Neuron (in vitro differentiated cells): ENCODE data around the gene CNBP.
"Not testable (repeated sequence)": the region's sequence is repeated elsewhere in the genome, so short reads cannot be mapped to it uniquely, and the experiment has no call there.

Experiments used
- H2AFZ ChIP-seq: one replicate; pipeline ENCODE4 v1.6.1; 2013; ENCODE audit warnings: low read depth, mild to moderate bottlenecking, inconsistent platforms, low read length, moderate library complexity
- H3K27me3 ChIP-seq: one replicate; pipeline ENCODE4 v1.6.1; 2013; ENCODE audit warnings: low read length; ENCODE audit not compliant: insufficient read depth
- H3K36me3 ChIP-seq: one replicate; pipeline ENCODE4 v1.6.1; 2013; ENCODE audit warnings: low read length; ENCODE audit not compliant: insufficient read depth
- H3K4me1 ChIP-seq: one replicate; pipeline ENCODE4 v1.6.1; 2013; ENCODE audit warnings: low read length; ENCODE audit not compliant: insufficient read depth
- H3K4me3 ChIP-seq: 2 replicates; pipeline ENCODE4 v1.5.1; 2013; ENCODE audit warnings: mild to moderate bottlenecking, low read length, moderate library complexity
- H3K9me3 ChIP-seq: one replicate; pipeline ENCODE4 v1.6.1; 2013; ENCODE audit warnings: low read length

CNBP gene

GRCh38 chr3:129183569-129184395 lies at the start of gene CNBP:
Gene CNBP (minus strand): TSS chr3:129183896. CDS start chr3:129171757, 12,139 bp downstream.
- H3K36me3 ChIP-seq = peaks cover 12% of the 10 kb centered on the region
- peaks cover 20% of the 10 kb centered on the region for H3K4me1 ChIP-seq
- peak within 1 kb of the TSS; percentile 64 for H2AFZ ChIP-seq
- no peaks in the 10 kb centered on the region for H3K27me3 ChIP-seq
- no peaks in the 10 kb centered on the region for H3K9me3 ChIP-seq
- peak within 1 kb of the TSS; percentile 89 for H3K4me3 ChIP-seq

GRCh38 chr3:129231331-129232119 lies 47.8 kb upstream of the CNBP start:
- H3K9me3 ChIP-seq = no peaks in the 10 kb centered on the region
- H3K4me1 ChIP-seq = no peaks in the 10 kb centered on the region
- H3K27me3 ChIP-seq = peaks cover 3% of the 10 kb centered on the region
- no peak overlapping the region for H3K4me3 ChIP-seq
- H2AFZ ChIP-seq = no peak overlapping the region
- H3K36me3 ChIP-seq = no peaks in the 10 kb centered on the region

- H3K36me3 ChIP-seq = no peaks in the 10 kb centered on the region
- no peak overlapping the region for H3K4me3 ChIP-seq
- H3K4me1 ChIP-seq = no peaks in the 10 kb centered on the region
- peaks cover 3% of the 10 kb centered on the region for H3K27me3 ChIP-seq
- H2AFZ ChIP-seq = no peak overlapping the region
- no peaks in the 10 kb centered on the region for H3K9me3 ChIP-seq
Measured at GRCh38 chr3:129230311-129231019, 46.8 kb upstream of the CNBP start.

GRCh38 chr3:129228891-129229585 lies 45.3 kb upstream of the CNBP start:
- no peaks in the 10 kb centered on the region for H3K36me3 ChIP-seq
- no peak overlapping the region for H2AFZ ChIP-seq
- no peaks in the 10 kb centered on the region for H3K4me1 ChIP-seq
- no peaks in the 10 kb centered on the region for H3K9me3 ChIP-seq
- peaks cover 3% of the 10 kb centered on the region for H3K27me3 ChIP-seq
- no peak overlapping the region for H3K4me3 ChIP-seq

GRCh38 chr3:129226374-129226773 lies 42.7 kb upstream of the CNBP start:
- no peaks in the 10 kb centered on the region for H3K9me3 ChIP-seq

GRCh38 chr3:129224984-129225393 lies 41.3 kb upstream of the CNBP start:
- H3K4me1 ChIP-seq = no peaks in the 10 kb centered on the region
- no peak overlapping the region for H3K4me3 ChIP-seq
- H3K9me3 ChIP-seq = no peaks in the 10 kb centered on the region
- H3K27me3 ChIP-seq = no peaks in the 10 kb centered on the region
- peak overlapping the region; percentile 40 for H2AFZ ChIP-seq
- H3K36me3 ChIP-seq = no peaks in the 10 kb centered on the region

More at GRCh38 chr3:129226374-129226773, 42.7 kb upstream of the CNBP start:
- no peaks in the 10 kb centered on the region for H3K36me3 ChIP-seq
- no peaks in the 10 kb centered on the region for H3K4me1 ChIP-seq
- no peak overlapping the region for H3K4me3 ChIP-seq
- H2AFZ ChIP-seq = no peak overlapping the region
- peaks cover under 1% of the 10 kb centered on the region for H3K27me3 ChIP-seq

- not testable (repeated sequence) for H2AFZ ChIP-seq, H3K36me3 ChIP-seq, H3K4me1 ChIP-seq, H3K27me3 ChIP-seq, H3K4me3 ChIP-seq, H3K9me3 ChIP-seq
Measured at GRCh38 chr3:129224387-129224786, 40.7 kb upstream of the CNBP start.

GRCh38 chr3:129218742-129219141 lies 35.0 kb upstream of the CNBP start:
- no peaks in the 10 kb centered on the region for H3K4me1 ChIP-seq
- no peak overlapping the region for H3K4me3 ChIP-seq
- H3K36me3 ChIP-seq = no peaks in the 10 kb centered on the region
- no peaks in the 10 kb centered on the region for H3K9me3 ChIP-seq
- H3K27me3 ChIP-seq = no peaks in the 10 kb centered on the region
- H2AFZ ChIP-seq = no peak overlapping the region

- H3K27me3 ChIP-seq = no peaks in the 10 kb centered on the region
- H3K4me3 ChIP-seq = no peak overlapping the region
- H3K36me3 ChIP-seq = no peaks in the 10 kb centered on the region
- H3K9me3 ChIP-seq = no peaks in the 10 kb centered on the region
- no peak overlapping the region for H2AFZ ChIP-seq
- H3K4me1 ChIP-seq = no peaks in the 10 kb centered on the region
Measured at GRCh38 chr3:129213238-129213637, 29.5 kb upstream of the CNBP start.

- H3K4me3 ChIP-seq = no peak overlapping the region
- no peak overlapping the region for H2AFZ ChIP-seq
- H3K9me3 ChIP-seq = no peaks in the 10 kb centered on the region
- H3K36me3 ChIP-seq = no peaks in the 10 kb centered on the region
- H3K4me1 ChIP-seq = no peaks in the 10 kb centered on the region
- no peaks in the 10 kb centered on the region for H3K27me3 ChIP-seq
Measured at GRCh38 chr3:129211772-129212171, 28.1 kb upstream of the CNBP start.

- no peak overlapping the region for H2AFZ ChIP-seq
- H3K4me3 ChIP-seq = no peak overlapping the region
- no peaks in the 10 kb centered on the region for H3K27me3 ChIP-seq
- H3K9me3 ChIP-seq = no peaks in the 10 kb centered on the region
- no peaks in the 10 kb centered on the region for H3K4me1 ChIP-seq
- no peaks in the 10 kb centered on the region for H3K36me3 ChIP-seq
Measured at GRCh38 chr3:129211345-129211744, 27.6 kb upstream of the CNBP start.

GRCh38 chr3:129207479-129207878 lies 23.8 kb upstream of the CNBP start:
- Histone ChIP-seq H3K9me3 (no peaks in the 10 kb centered on the region), H3K4me1 (no peaks in the 10 kb centered on the region), H3K4me3 (no peak overlapping the region), H2AFZ (no peak overlapping the region), H3K27me3 (no peaks in the 10 kb centered on the region), H3K36me3 (no peaks in the 10 kb centered on the region)
